Measurements from ENCODE around the gene PHLDB2.

Gene PHLDB2

GRCh38 chr3:112002096-112002971, 143.3 kb downstream of the PHLDB2 start:
- peak; percentile 52 for DNase-seq

- no peak for DNase-seq
Measured at GRCh38 chr3:112003321-112004080, 144.4 kb downstream of the PHLDB2 start.

GRCh38 chr3:112004187-112004586, 145.1 kb downstream of the PHLDB2 start:
- DNase-seq: no peak

- DNase-seq: no peak
Measured at GRCh38 chr3:112004669-112005068, 145.6 kb downstream of the PHLDB2 start.

GRCh38 chr3:112005091-112005672, 146.1 kb downstream of the PHLDB2 start:
- peak; percentile 60 for DNase-seq

GRCh38 chr3:112007633-112008032, 148.6 kb downstream of the PHLDB2 start:
- DNase-seq: peak; percentile 53

- DNase-seq: no peak
Measured at GRCh38 chr3:112009670-112010069, 150.6 kb downstream of the PHLDB2 start.

GRCh38 chr3:112010636-112011035, 151.6 kb downstream of the PHLDB2 start:
- no peak for DNase-seq

GRCh38 chr3:112011376-112011940, 152.4 kb downstream of the PHLDB2 start:
- DNase-seq: no peak

GRCh38 chr3:112012205-112012992, 153.3 kb downstream of the PHLDB2 start:
- DNase-seq: no peak

- DNase-seq: peak; percentile 73
Measured at GRCh38 chr3:112013058-112013783, 154.2 kb downstream of the PHLDB2 start.

- no peak for DNase-seq
Measured at GRCh38 chr3:112013784-112014143, 154.7 kb downstream of the PHLDB2 start.

- DNase-seq: no peak
Measured at GRCh38 chr3:112017091-112017490, 158.0 kb downstream of the PHLDB2 start.

- DNase-seq: no peak
Measured at GRCh38 chr3:112018712-112019111, 159.6 kb downstream of the PHLDB2 start.

GRCh38 chr3:112019716-112020115, 160.7 kb downstream of the PHLDB2 start:
- no peak for DNase-seq

GRCh38 chr3:112020674-112021085, 161.6 kb downstream of the PHLDB2 start:
- DNase-seq: no peak

Data from EL (cell line).